Suprapubic skin (tissue), 4 donors: ENCODE data around the gene EPB41L4A. TPM values are rescaled to one million over a fixed set of nuclear protein-coding genes. Genes with fewer than 3 reads are reported as not detected.
A peak's percentile ranks its signal among the peaks of the same experiment; 100 is the strongest.

Source experiments
- DNase-seq, 2 donors: peaks; one replicate each; pipeline ENCODE4 v3.0.0-alpha.2; 2019; ENCODE audit warnings: low spot score in 2 of 2
- H3K27ac ChIP-seq: fragments of 200-600 bp; sonication (generic); one replicate; pipeline ENCODE4 v1.5.1; 2019
- H3K27me3 ChIP-seq: fragments of 200-600 bp; sonication (generic); one replicate; pipeline ENCODE4 v1.5.1; 2019
- H3K36me3 ChIP-seq: fragments of 200-600 bp; sonication (generic); one replicate; pipeline ENCODE4 v1.5.1; 2019
- H3K4me1 ChIP-seq: fragments of 200-600 bp; sonication (generic); one replicate; pipeline ENCODE4 v1.5.1; 2019
- H3K4me3 ChIP-seq: fragments of 200-600 bp; sonication (generic); one replicate; pipeline ENCODE4 v1.5.1; 2019; ENCODE audit warnings: mild to moderate bottlenecking
- H3K9me3 ChIP-seq: fragments of 200-600 bp; sonication (generic); one replicate; pipeline ENCODE4 v1.5.1; 2019
- EP300 ChIP-seq: sonication (generic); formaldehyde crosslinking; IDR thresholded peaks from one replicate; pipeline ENCODE4 v1.6.1; 2017; ENCODE audit warnings: antibody characterized with exemption
- POLR2A ChIP-seq, 2 donors: fragments of 450-650 bp; IDR thresholded peaks; one replicate each; pipeline ENCODE4 v1.6.1; 2017; ENCODE audit warnings: antibody characterized with exemption in 2 of 2, mild to moderate bottlenecking in 2 of 2, moderate library complexity in 2 of 2
- POLR2AphosphoS5 ChIP-seq, 3 donors: sonication (generic); formaldehyde crosslinking; IDR thresholded peaks; one replicate each; pipeline ENCODE4 v1.6.1; 2017; ENCODE audit warnings: antibody characterized with exemption in 3 of 3
- WGBS: methylation state at CpG from one replicate; pipeline ENCODE4 v1.1.5; 2018; 5-methylcytosine and 5-hydroxymethylcytosine counted together
- total RNA-seq, 4 donors: library from RNA; depleted of rRNA; stranded (reverse); fragments of >200 nt; gene quantifications; one replicate each; pipeline ENCODE4 v1.1.0, GENCODE V29; 2016
- TF ChIP-seq, protein P1 (sequence below), 2 donors: fragments of 200-600 bp in 1 of 2; fragments of 450-650 bp in 1 of 2; sonication (generic) in 1 of 2; IDR thresholded peaks; one replicate each; pipeline ENCODE4 v1.5.1; 2016 to 2019; ENCODE audit warnings: antibody characterized with exemption in 2 of 2, mild to moderate bottlenecking in 1 of 2, moderate library complexity in 1 of 2

EPB41L4A gene
- total RNA-seq, 4 donors from 2014 or later = 8.5 to 31.9 (median 12.8) TPM

DNA sequence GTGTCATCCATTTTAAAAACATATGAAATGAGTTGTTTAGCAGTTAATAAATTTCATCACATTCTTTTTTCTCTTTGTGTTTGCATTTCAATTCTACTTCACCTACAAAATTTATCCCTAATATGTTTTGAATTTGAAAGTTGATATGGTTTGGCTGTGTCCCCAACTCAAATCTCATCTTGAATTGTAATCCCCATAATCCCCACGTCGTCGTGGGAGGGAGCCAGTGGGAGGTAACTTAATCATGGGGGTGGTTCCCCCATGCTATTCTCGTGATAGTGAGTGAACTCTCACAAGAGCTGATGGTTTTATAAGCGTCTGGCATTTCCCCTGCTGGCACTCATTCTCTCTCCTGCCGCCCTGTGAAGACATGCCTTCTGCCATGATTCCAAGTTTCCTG is 200.1 kb downstream of the EPB41L4A start:
- TF ChIP-seq POLR2AphosphoS5 (IDR thresholded peaks at IDR 0.05) (no peak), EP300 (no peak), POLR2A (IDR thresholded peaks at IDR 0.05) (no peak)
- TF ChIP-seq, protein P1, sequence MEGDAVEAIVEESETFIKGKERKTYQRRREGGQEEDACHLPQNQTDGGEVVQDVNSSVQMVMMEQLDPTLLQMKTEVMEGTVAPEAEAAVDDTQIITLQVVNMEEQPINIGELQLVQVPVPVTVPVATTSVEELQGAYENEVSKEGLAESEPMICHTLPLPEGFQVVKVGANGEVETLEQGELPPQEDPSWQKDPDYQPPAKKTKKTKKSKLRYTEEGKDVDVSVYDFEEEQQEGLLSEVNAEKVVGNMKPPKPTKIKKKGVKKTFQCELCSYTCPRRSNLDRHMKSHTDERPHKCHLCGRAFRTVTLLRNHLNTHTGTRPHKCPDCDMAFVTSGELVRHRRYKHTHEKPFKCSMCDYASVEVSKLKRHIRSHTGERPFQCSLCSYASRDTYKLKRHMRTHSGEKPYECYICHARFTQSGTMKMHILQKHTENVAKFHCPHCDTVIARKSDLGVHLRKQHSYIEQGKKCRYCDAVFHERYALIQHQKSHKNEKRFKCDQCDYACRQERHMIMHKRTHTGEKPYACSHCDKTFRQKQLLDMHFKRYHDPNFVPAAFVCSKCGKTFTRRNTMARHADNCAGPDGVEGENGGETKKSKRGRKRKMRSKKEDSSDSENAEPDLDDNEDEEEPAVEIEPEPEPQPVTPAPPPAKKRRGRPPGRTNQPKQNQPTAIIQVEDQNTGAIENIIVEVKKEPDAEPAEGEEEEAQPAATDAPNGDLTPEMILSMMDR (IDR thresholded peaks at IDR 0.05) = no peak
- Histone ChIP-seq H3K9me3 (no peaks in the 10 kb centered on the region), H3K27ac (no peak overlapping the region), H3K4me3 (no peak overlapping the region), H3K36me3 (no peaks in the 10 kb centered on the region), H3K27me3 (no peaks in the 10 kb centered on the region), H3K4me1 (no peaks in the 10 kb centered on the region)
- DNase-seq = no peak
- WGBS = 29% methylated on average over 6 of the region's 6 CpGs

DNA sequence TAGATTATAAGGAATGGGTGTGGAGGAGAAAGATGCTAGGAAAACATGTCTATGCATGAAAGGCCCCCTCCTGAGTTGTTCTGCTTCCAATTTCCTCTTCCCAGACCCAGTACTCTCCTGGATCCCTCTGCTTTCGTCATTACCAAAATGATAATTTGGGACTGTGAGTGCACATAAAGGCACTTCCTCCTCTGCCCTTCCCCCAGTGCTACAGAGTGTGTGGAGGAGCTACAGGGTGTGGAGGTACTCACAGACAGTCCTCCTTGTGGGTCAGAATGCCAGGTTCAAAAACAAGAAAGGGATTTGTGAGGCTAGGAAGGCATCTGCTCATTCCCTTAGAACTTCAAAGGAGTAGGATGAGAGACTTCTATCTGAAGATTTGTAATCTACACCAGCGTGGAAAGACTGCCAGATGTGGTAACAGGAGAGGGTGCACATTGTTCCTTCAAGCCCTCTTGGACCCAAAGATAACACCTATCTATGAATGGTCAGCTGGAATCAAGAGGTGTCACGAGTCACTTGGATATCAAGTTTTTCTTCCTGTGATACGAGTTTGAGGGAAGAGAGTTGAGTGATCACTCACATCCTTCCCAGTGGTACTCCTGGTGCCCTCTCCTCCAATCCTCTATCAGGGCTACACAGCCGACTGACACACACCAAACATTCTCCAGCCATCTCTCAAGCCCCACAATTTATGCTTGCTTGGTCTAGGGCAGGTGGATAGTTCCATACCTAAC is 201.1 kb downstream of the EPB41L4A start:
- TF ChIP-seq, protein P1 (IDR thresholded peaks at IDR 0.05) = no peak
- TF ChIP-seq POLR2AphosphoS5 (IDR thresholded peaks at IDR 0.05) (no peak), POLR2A (IDR thresholded peaks at IDR 0.05) (no peak), EP300 (no peak)
- no peaks in the 10 kb centered on the region for H3K27me3 ChIP-seq
- whole genome bisulfite sequencing = 76% methylated on average over 5 of the region's 5 CpGs
- no peaks in the 10 kb centered on the region for H3K36me3 ChIP-seq
- no peak overlapping the region for H3K27ac ChIP-seq
- no peaks in the 10 kb centered on the region for H3K9me3 ChIP-seq
- H3K4me1 ChIP-seq = no peaks in the 10 kb centered on the region
- H3K4me3 ChIP-seq = no peak overlapping the region
- DNase-seq = no peak

DNA sequence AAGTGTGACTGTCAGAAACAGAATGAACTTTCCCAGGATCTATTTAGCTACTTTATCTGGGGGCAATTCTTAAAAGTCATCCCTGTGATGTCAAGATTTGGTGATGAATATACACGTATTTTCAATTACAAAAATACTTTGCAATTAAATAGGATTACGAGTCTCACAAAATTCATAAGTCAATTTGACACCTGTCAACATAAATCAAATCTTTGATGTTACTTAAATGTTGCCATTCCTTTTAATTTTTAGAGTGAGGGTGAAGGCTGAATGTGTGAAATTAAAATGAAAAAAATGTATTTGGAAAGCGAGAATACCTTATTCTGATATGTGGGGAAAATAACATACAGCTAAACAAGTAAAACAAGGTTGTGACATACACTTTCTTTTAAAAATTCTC is 202.9 kb downstream of the EPB41L4A start:
- no peaks in the 10 kb centered on the region for H3K9me3 ChIP-seq
- no peak for DNase-seq

DNA sequence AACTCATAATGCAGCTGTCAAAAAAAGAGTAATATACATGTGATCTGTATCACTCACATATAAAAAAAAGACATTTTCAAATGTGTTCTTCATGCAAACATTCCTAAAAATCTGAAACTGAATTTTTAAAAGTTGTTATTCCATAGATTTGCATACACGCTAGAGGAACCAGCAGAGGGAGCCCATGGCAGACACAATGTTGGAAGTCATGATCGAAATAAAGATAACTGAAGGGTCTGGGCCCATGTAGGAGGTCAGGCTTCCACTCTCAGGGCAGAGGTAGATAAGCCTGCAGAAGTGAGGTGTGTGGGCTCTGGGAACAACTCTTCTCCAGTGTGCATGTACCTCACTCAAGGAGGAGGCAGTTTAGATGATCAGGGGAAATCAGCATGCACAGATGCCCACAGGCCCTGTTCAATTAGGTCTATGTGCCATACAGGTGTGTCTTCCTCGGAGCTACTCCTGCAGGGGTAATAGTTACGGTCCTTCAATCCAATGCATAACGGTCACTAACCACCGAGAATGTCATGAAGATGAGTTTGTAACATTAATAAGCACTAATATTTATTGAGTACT is 208.6 kb downstream of the EPB41L4A start:
- 57% methylated on average over 6 of the region's 6 CpGs for WGBS

More for the DNA sequence above, 202.9 kb downstream of the EPB41L4A start:
- Histone ChIP-seq H3K27ac (no peak overlapping the region), H3K36me3 (no peaks in the 10 kb centered on the region), H3K4me1 (no peaks in the 10 kb centered on the region), H3K27me3 (no peaks in the 10 kb centered on the region), H3K4me3 (no peak overlapping the region)
- TF ChIP-seq POLR2AphosphoS5 (IDR thresholded peaks at IDR 0.05) = no peak
- no peak for TF ChIP-seq POLR2A (IDR thresholded peaks at IDR 0.05)
- TF ChIP-seq EP300 = no peak
- TF ChIP-seq, protein P1 (IDR thresholded peaks at IDR 0.05) = no peak
- 84% methylated on average over 3 of the region's 3 CpGs for WGBS

More for the DNA sequence above, 208.6 kb downstream of the EPB41L4A start:
- Histone ChIP-seq H3K4me1 (no peaks in the 10 kb centered on the region), H3K9me3 (no peaks in the 10 kb centered on the region), H3K27ac (no peak overlapping the region), H3K4me3 (no peak overlapping the region), H3K36me3 (no peaks in the 10 kb centered on the region), H3K27me3 (no peaks in the 10 kb centered on the region)
- DNase-seq = no peak
- TF ChIP-seq POLR2AphosphoS5 (IDR thresholded peaks at IDR 0.05) = no peak
- TF ChIP-seq, protein P1 (IDR thresholded peaks at IDR 0.05) = peak; percentile 3 to 51
